Sigmoid colon (tissue), 4 donors: Measurements from ENCODE around the gene ADAMTSL2.

ENCODE experiments used
- CTCF ChIP-seq, 4 experiments: fragments of 450-650 bp in 3 of 4; fragments of 200-600 bp in 1 of 4; IDR thresholded peaks; one replicate each; pipeline ENCODE4 v1.5.1; 2016 to 2019; ENCODE audit warnings: antibody characterized with exemption in 4 of 4, mild to moderate bottlenecking in 3 of 4, moderate library complexity in 2 of 4
- EP300 ChIP-seq, 4 donors: sonication (generic); formaldehyde crosslinking; IDR thresholded peaks; one replicate each; pipeline ENCODE4 v1.6.1; 2017; ENCODE audit warnings: antibody characterized with exemption in 4 of 4
- POLR2AphosphoS5 ChIP-seq, 4 donors: sonication (generic); formaldehyde crosslinking; IDR thresholded peaks; one replicate each; pipeline ENCODE4 v1.6.1; 2017; ENCODE audit warnings: antibody characterized with exemption in 4 of 4

- TF ChIP-seq CTCF (IDR thresholded peaks at IDR 0.05) (no peak), EP300 (IDR thresholded peaks at IDR 0.05) (no peak), POLR2AphosphoS5 (IDR thresholded peaks at IDR 0.05) (no peak)
These were observed 70.4 kb downstream of the ADAMTSL2 start for GRCh38 chr9:133604856-133605255.
